Sigmoid colon (tissue), 4 donors: ENCODE measurements around the gene SOS1.

Source experiments
- CTCF ChIP-seq, 4 experiments: fragments of 450-650 bp in 3 of 4; fragments of 200-600 bp in 1 of 4; IDR thresholded peaks; one replicate each; pipeline ENCODE4 v1.5.1; 2016 to 2019; ENCODE audit warnings: antibody characterized with exemption in 4 of 4, mild to moderate bottlenecking in 3 of 4, moderate library complexity in 2 of 4
- POLR2A ChIP-seq, 2 donors: fragments of 450-650 bp; IDR thresholded peaks; one replicate each; pipeline ENCODE4 v1.6.1; 2016; ENCODE audit warnings: antibody characterized with exemption in 2 of 2, mild to moderate bottlenecking in 2 of 2, moderate library complexity in 2 of 2
- POLR2AphosphoS5 ChIP-seq, 4 donors: sonication (generic); formaldehyde crosslinking; IDR thresholded peaks; one replicate each; pipeline ENCODE4 v1.6.1; 2017; ENCODE audit warnings: antibody characterized with exemption in 4 of 4

- TF ChIP-seq POLR2A (IDR thresholded peaks at IDR 0.05) = no peak
- TF ChIP-seq POLR2AphosphoS5 (IDR thresholded peaks at IDR 0.05) = no peak
- TF ChIP-seq CTCF (IDR thresholded peaks at IDR 0.05) = no peak
Measured at GRCh38 chr2:38940746-38941145, 180.1 kb downstream of the SOS1 start.
